Measurements from ENCODE around the gene RBMS1. TPM values are rescaled to one million over a fixed set of nuclear protein-coding genes. Genes with fewer than 3 reads are reported as not detected.

RBMS1 gene
- total and polyA plus RNA-seq, 4 donors = 49.5 to 215 (median 76.3) TPM

DNA sequence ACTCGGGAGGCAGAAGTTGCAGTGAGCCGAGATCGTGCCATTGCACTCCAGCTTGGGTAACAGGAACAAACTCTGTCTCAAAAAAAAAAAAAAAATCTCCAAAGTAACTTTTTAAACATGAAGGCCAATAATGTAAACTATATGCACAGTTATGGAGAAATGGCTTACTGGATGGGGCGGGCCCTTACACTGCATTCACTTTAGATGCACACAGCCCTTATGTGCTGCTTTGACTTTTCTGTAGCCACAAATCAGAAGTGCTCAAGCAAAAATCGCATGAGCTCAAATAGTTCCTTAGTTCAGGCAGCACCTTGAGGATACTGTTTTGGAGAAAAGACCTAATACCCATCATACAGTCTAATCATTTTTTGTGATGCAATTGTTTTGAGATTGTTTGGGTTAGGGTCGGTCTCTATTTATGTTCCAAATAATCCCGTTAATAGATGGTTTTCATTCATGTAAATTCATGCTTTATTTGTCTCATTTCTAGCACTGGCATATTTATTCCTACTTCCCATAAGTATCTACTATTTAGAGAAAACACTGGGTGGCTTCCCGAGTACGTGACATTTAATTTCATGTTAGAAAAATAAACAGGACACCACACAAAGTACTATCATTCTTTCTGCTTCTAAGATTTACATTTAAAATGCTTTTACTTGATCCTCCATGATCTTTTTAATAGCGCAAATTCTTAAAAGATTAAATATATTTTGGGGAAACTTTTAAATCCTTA is 34.7 kb downstream of the RBMS1 start:
- peaks cover 0 to 33% (median 14%) of the 10 kb centered on the region in 5 donors for H3K4me1 ChIP-seq (ENCODE audit: control insufficient read depth in 5 of 5, insufficient read depth in 5 of 5, low read length in 5 of 5)
- no peaks in the 10 kb centered on the region for H3K36me3 ChIP-seq (ENCODE audit: control insufficient read depth in 4 of 4, insufficient read depth in 4 of 4, low read length in 4 of 4)
- no peaks in the 10 kb centered on the region for H3K9me3 ChIP-seq (ENCODE audit: control insufficient read depth in 4 of 4, insufficient read depth in 3 of 4, low read length in 3 of 4)
- WGBS, 2 donors = 71 to 81% methylated on average over 10 of the region's 10 CpGs
- TF ChIP-seq, protein P1, sequence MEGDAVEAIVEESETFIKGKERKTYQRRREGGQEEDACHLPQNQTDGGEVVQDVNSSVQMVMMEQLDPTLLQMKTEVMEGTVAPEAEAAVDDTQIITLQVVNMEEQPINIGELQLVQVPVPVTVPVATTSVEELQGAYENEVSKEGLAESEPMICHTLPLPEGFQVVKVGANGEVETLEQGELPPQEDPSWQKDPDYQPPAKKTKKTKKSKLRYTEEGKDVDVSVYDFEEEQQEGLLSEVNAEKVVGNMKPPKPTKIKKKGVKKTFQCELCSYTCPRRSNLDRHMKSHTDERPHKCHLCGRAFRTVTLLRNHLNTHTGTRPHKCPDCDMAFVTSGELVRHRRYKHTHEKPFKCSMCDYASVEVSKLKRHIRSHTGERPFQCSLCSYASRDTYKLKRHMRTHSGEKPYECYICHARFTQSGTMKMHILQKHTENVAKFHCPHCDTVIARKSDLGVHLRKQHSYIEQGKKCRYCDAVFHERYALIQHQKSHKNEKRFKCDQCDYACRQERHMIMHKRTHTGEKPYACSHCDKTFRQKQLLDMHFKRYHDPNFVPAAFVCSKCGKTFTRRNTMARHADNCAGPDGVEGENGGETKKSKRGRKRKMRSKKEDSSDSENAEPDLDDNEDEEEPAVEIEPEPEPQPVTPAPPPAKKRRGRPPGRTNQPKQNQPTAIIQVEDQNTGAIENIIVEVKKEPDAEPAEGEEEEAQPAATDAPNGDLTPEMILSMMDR (IDR thresholded peaks at IDR 0.05; ENCODE audit: control extremely low read depth, extremely low read depth) = no peak
- H3K9ac ChIP-seq (ENCODE audit: insufficient read depth in 1 of 2, low read length in 2 of 2) = no peak overlapping the region
- DNase-seq (peak in 2 of 3 donors; percentile 47 to 57), ATAC-seq (ENCODE audit: insufficient read depth, low FRiP score) (no peak)
- H3K27me3 ChIP-seq (ENCODE audit: control insufficient read depth in 3 of 3, insufficient read depth in 3 of 3, low read length in 2 of 3) = no peaks in the 10 kb centered on the region
- H3K4me3 ChIP-seq = no peak overlapping the region
- no peak overlapping the region for H3K27ac ChIP-seq (ENCODE audit: low read depth in 1 of 2, low read length in 1 of 2)

DNA sequence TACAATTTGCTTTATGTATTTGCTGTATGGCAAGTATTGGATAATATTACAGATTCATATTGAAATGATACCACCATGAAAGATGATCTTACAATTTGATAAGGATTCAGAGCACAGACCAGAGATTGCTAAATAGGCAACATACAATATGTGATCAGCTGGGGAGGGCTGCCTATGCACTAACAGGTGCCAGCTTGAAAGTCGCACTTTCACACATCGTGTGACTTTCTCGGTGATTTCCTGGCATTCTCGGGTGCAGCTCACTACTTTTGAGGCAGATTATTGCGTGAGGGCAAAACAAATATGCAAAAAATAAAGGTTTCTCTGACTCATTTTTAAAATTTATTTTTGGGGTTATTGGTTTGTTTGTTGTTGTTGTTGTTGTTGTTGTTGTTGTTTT is 36.0 kb downstream of the RBMS1 start:
- H3K9me3 ChIP-seq (ENCODE audit: control insufficient read depth in 4 of 4, insufficient read depth in 3 of 4, low read length in 3 of 4) = no peaks in the 10 kb centered on the region
- TF ChIP-seq, protein P1 (IDR thresholded peaks at IDR 0.05; ENCODE audit: control extremely low read depth, extremely low read depth) = no peak
- no peak overlapping the region for H3K27ac ChIP-seq (ENCODE audit: low read depth in 1 of 2, low read length in 1 of 2)
- no peaks in the 10 kb centered on the region for H3K27me3 ChIP-seq (ENCODE audit: control insufficient read depth in 3 of 3, insufficient read depth in 3 of 3, low read length in 2 of 3)
- no peak overlapping the region for H3K9ac ChIP-seq (ENCODE audit: insufficient read depth in 1 of 2, low read length in 2 of 2)
- H3K4me1 ChIP-seq (ENCODE audit: control insufficient read depth in 5 of 5, insufficient read depth in 5 of 5, low read length in 5 of 5) = peaks cover 0 to 33% (median 16%) of the 10 kb centered on the region in 5 donors
- 88 to 89% methylated on average over 5 of the region's 5 CpGs for WGBS, 2 donors
- ATAC-seq (ENCODE audit: insufficient read depth, low FRiP score) = no peak
- no peaks in the 10 kb centered on the region for H3K36me3 ChIP-seq (ENCODE audit: control insufficient read depth in 4 of 4, insufficient read depth in 4 of 4, low read length in 4 of 4)
- DNase-seq = no peak
- no peak overlapping the region for H3K4me3 ChIP-seq

DNA sequence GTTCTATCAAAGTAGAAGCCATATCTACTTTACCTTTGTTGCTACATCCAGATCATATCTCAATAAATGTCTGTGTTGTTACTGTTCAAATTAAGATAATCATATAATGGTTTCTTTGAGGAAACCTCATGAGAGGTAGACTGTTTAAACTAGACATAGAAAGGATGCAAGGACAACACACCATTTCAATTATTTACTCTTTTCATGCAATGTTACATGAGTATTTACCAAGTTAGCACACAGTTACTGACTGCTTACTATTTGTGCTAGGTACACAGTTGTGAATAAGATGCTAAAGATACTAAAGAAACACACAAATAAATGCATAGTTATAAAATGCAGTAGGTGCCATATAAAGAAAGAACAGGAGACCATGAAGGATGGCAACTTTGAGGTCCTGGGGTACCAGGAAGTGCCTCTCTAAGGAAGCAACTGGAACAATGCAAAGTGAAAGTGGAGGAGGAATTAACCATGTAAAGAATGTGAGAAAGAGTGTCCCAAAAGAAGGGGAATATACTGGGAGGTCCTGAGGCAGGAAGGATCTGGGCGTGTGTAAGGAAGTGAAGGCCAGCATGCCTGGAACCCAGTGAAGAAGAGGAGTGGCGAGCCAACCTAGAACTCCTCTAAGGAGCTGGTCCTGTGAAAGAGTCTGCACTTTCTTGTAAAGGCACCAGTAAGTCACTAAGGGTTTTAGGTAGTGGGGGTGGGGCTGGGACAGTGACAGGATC is 39.4 kb downstream of the RBMS1 start:
- TF ChIP-seq, protein P1 (IDR thresholded peaks at IDR 0.05; ENCODE audit: control extremely low read depth, extremely low read depth) = no peak
- Histone ChIP-seq H3K4me1 (ENCODE audit: control insufficient read depth in 5 of 5, insufficient read depth in 5 of 5, low read length in 5 of 5) (peaks cover 0 to 32% (median 16%) of the 10 kb centered on the region in 5 donors), H3K9ac (ENCODE audit: insufficient read depth in 1 of 2, low read length in 2 of 2) (no peak overlapping the region), H3K27me3 (ENCODE audit: control insufficient read depth in 3 of 3, insufficient read depth in 3 of 3, low read length in 2 of 3) (no peaks in the 10 kb centered on the region), H3K36me3 (ENCODE audit: control insufficient read depth in 4 of 4, insufficient read depth in 4 of 4, low read length in 4 of 4) (no peaks in the 10 kb centered on the region), H3K4me3 (no peak overlapping the region), H3K9me3 (ENCODE audit: control insufficient read depth in 4 of 4, insufficient read depth in 3 of 4, low read length in 3 of 4) (no peaks in the 10 kb centered on the region), H3K27ac (ENCODE audit: low read depth in 1 of 2, low read length in 1 of 2) (no peak overlapping the region)
- 64 to 66% methylated on average over 2 of the region's 2 CpGs for WGBS, 2 donors
- ATAC-seq (ENCODE audit: insufficient read depth, low FRiP score) (no peak), DNase-seq (no peak)

All from lung (tissue), 12 donors.